SU-DHL-6 (cell line): ENCODE data around the gene DCAF4.

ENCODE experiments used
- H2AFZ ChIP-seq: fragments of 200-600 bp; sonication (generic); 2 replicates; pipeline ENCODE4 v1.6.1; 2014; ENCODE audit warnings: low read depth, mild to moderate bottlenecking, moderate library complexity, mixed read lengths, antibody characterized with exemption, low read length; ENCODE audit not compliant: severe bottlenecking
- H3F3A ChIP-seq: fragments of 200-600 bp; shearing (Covaris generic); 2 replicates; pipeline ENCODE4 v1.6.0; 2016; ENCODE audit warnings: antibody characterized with exemption, mild to moderate bottlenecking; ENCODE audit not compliant: insufficient read depth
- H3K27ac ChIP-seq: fragments of 200-600 bp; sonication (generic); 2 replicates; pipeline ENCODE4 v1.5.1; 2016; ENCODE audit warnings: low read depth, mild to moderate bottlenecking, low read length, moderate library complexity, mixed read lengths
- H3K27me3 ChIP-seq: fragments of 200-600 bp; sonication (generic), shearing (Covaris generic); 2 replicates; pipeline ENCODE4 v1.6.0; 2014; ENCODE audit warnings: mild to moderate bottlenecking, low read length
- H3K36me3 ChIP-seq: fragments of 200-600 bp; sonication (generic); 2 replicates; pipeline ENCODE4 v1.6.1; 2014; ENCODE audit warnings: mild to moderate bottlenecking, low read length, mixed read lengths
- H3K4me2 ChIP-seq: fragments of 300-600, 200-600 bp; shearing (Covaris generic), sonication (generic); 2 replicates; pipeline ENCODE4 v1.6.0; 2014; ENCODE audit warnings: low read length, low read depth, mild to moderate bottlenecking; ENCODE audit not compliant: poor library complexity, severe bottlenecking
- H3K4me3 ChIP-seq: fragments of 200-600 bp; sonication (generic); 2 replicates; pipeline ENCODE4 v1.5.1; 2014; ENCODE audit warnings: antibody characterized with exemption, low read length, mild to moderate bottlenecking, mixed read lengths; ENCODE audit not compliant: insufficient read depth, poor library complexity, severe bottlenecking
- H3K79me2 ChIP-seq: fragments of 200-600 bp; sonication (generic); 2 replicates; pipeline ENCODE4 v1.6.1; 2014; ENCODE audit warnings: mild to moderate bottlenecking, low read length, moderate library complexity; ENCODE audit not compliant: insufficient read depth
- H3K9ac ChIP-seq: fragments of 200-600 bp; sonication (generic); 2 replicates; pipeline ENCODE4 v1.7.0; 2014; ENCODE audit warnings: mild to moderate bottlenecking, low read length
- H3K9me2 ChIP-seq: fragments of 200-600 bp; sonication (generic); replicated peaks from 2 replicates; pipeline ENCODE4 v1.6.1; 2014; ENCODE audit warnings: low read length; ENCODE audit not compliant: insufficient read depth
- H3K9me3 ChIP-seq: fragments of 200-600 bp; sonication (generic); 2 replicates; pipeline ENCODE4 v1.6.1; 2014; ENCODE audit warnings: low read length, mixed read lengths; ENCODE audit not compliant: insufficient read depth
- H4K20me1 ChIP-seq: fragments of 200-600 bp; sonication (generic); 2 replicates; pipeline ENCODE4 v1.6.1; 2014; ENCODE audit warnings: low read depth, mild to moderate bottlenecking, antibody characterized with exemption, low read length, moderate library complexity, mixed read lengths
- EZH2phosphoT487 ChIP-seq: fragments of 200-600 bp; sonication (generic), shearing (Covaris generic); conservative IDR thresholded peaks from 2 replicates; pipeline ENCODE4 v1.6.1; 2018; ENCODE audit warnings: mild to moderate bottlenecking, antibody characterized with exemption, low read length, moderate library complexity, mixed read lengths
- TF ChIP-seq, protein P1 (sequence below): fragments of 200-600 bp; sonication (generic); IDR thresholded peaks from one replicate; pipeline ENCODE4 v1.5.1; 2017; ENCODE audit warnings: antibody characterized with exemption, mild to moderate bottlenecking, low read length, moderate library complexity; ENCODE audit not compliant: insufficient read depth, poor library complexity, severe bottlenecking

DCAF4 gene

GRCh38 chr14:72888636-72889201 is 37.5 kb upstream of the DCAF4 start:
- Histone ChIP-seq H3K27ac (no peak overlapping the region), H3K27me3 (no peaks in the 10 kb centered on the region), H3K9me2 (no peaks in the 10 kb centered on the region), H4K20me1 (peaks cover 6% of the 10 kb centered on the region; the same call in 1 of the 2 replicates), H3K4me3 (no peak overlapping the region), H3K9ac (no peak overlapping the region), H3K79me2 (peaks cover 17% of the 10 kb centered on the region), H3K9me3 (no peaks in the 10 kb centered on the region), H3K36me3 (no peaks in the 10 kb centered on the region), H2AFZ (no peak overlapping the region), H3F3A (no peaks in the 10 kb centered on the region), H3K4me2 (no peak overlapping the region)
- TF ChIP-seq, protein P1, sequence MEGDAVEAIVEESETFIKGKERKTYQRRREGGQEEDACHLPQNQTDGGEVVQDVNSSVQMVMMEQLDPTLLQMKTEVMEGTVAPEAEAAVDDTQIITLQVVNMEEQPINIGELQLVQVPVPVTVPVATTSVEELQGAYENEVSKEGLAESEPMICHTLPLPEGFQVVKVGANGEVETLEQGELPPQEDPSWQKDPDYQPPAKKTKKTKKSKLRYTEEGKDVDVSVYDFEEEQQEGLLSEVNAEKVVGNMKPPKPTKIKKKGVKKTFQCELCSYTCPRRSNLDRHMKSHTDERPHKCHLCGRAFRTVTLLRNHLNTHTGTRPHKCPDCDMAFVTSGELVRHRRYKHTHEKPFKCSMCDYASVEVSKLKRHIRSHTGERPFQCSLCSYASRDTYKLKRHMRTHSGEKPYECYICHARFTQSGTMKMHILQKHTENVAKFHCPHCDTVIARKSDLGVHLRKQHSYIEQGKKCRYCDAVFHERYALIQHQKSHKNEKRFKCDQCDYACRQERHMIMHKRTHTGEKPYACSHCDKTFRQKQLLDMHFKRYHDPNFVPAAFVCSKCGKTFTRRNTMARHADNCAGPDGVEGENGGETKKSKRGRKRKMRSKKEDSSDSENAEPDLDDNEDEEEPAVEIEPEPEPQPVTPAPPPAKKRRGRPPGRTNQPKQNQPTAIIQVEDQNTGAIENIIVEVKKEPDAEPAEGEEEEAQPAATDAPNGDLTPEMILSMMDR, result no peak
- no peak for TF ChIP-seq EZH2phosphoT487

GRCh38 chr14:72889366-72889765 is 36.9 kb upstream of the DCAF4 start:
- no peak overlapping the region for H3K27ac ChIP-seq
- H2AFZ ChIP-seq, result no peak overlapping the region
- no peak overlapping the region for H3K4me2 ChIP-seq
- TF ChIP-seq EZH2phosphoT487, result no peak
- TF ChIP-seq, protein P1, result no peak
- peaks cover 6% of the 10 kb centered on the region; the same call in 1 of the 2 replicates for H4K20me1 ChIP-seq
- H3F3A ChIP-seq, result no peaks in the 10 kb centered on the region
- no peaks in the 10 kb centered on the region for H3K9me2 ChIP-seq
- no peaks in the 10 kb centered on the region for H3K36me3 ChIP-seq
- H3K79me2 ChIP-seq, result peaks cover 17% of the 10 kb centered on the region
- no peak overlapping the region for H3K9ac ChIP-seq
- no peaks in the 10 kb centered on the region for H3K9me3 ChIP-seq
- H3K27me3 ChIP-seq, result no peaks in the 10 kb centered on the region
- no peak overlapping the region for H3K4me3 ChIP-seq

DNA sequence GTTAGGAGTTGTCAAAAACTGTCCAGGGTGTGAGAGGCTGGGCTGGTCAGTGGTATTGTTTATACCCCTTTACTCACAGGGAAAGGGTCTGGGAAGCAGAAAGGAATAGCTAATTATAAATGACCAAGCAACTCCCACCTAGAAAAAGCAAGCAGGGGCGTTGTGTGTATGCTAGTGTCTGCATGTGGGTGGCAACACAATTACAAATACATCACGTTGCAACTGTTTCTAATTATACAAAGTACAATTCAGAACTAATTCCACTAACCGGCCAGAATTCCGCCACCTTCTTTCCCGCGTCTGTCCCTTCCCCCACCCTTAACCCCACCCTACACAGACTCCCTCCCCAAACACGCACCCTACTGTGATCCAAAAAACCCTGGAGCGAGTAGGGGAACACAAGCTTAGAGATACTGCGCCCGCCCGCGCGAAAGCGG is 34.6 kb upstream of the DCAF4 start:
- peak overlapping the region; percentile 91 for H3K4me2 ChIP-seq
- no peaks in the 10 kb centered on the region for H3K9me2 ChIP-seq
- no peak overlapping the region for H3K27ac ChIP-seq
- TF ChIP-seq, protein P1, result no peak
- TF ChIP-seq EZH2phosphoT487, result no peak
- H3K36me3 ChIP-seq, result no peaks in the 10 kb centered on the region
- peaks cover 6% of the 10 kb centered on the region; the same call in 1 of the 2 replicates for H4K20me1 ChIP-seq
- peak overlapping the region; percentile 90 for H3K4me3 ChIP-seq
- no peaks in the 10 kb centered on the region for H3K9me3 ChIP-seq
- H3K27me3 ChIP-seq, result no peaks in the 10 kb centered on the region
- H3K79me2 ChIP-seq, result peaks cover 7% of the 10 kb centered on the region; the same call in 1 of the 2 replicates
- no peak overlapping the region for H2AFZ ChIP-seq
- peak overlapping the region; percentile 66; the same call in 1 of the 2 replicates for H3K9ac ChIP-seq
- 0 out of 2 replicates have a peak, but pooled peaks cover 3% of the 10 kb centered on the region for H3F3A ChIP-seq
